UCSD-AML1 (cell line): Measurements from ENCODE around the gene GRPR.
"Not testable (repeated sequence)": the region's sequence is repeated elsewhere in the genome, so short reads cannot be mapped to it uniquely, and the experiment has no call there.

Source experiments
- DNase-seq: peaks from one replicate; lab custom pipeline; 2025; ENCODE audit not compliant: unreplicated experiment; lab: John Stamatoyannopoulos, UW

GRPR gene

GRCh38 chrX:16175329-16176061 is 52.1 kb downstream of the GRPR start:
- DNase-seq, result no peak

DNA sequence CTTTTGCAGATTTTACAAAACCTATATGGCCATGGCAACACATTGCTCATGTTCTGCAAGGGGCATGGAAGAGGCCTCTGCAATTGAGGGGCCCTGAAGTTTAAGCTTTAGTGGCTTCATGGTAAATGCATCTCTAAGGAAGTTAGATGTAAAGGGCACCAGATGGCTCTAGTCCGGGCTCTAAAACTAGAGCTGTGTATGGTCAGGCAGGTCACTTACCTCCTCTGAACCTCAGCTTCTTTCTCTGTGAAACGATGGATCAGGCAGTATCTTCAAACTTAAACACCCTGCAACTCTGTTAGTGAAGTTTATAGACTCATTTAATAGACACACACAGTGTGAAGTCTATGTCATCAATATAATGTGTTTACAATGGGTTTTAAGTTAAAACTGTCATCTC is 53.9 kb downstream of the GRPR start:
- no peak for DNase-seq

DNA sequence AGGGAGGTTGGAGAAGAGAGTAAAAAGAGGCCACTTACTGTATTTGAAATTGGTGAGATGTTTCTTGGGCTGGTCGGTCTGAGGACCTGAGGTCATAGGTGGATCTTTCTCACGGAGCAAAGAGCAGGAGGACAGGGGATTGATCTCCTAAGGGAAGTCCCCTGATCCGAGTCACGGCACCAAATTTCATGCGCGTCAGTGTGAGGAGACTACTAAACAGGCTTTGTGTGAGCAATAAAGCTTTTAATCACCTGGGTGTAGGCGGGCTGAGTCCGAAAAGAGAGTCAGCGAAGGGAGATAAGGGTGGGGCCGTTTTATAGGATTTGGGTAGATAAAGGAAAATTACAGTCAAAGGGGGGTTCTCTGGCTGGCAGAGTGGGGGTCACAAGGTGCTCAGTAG is 60.5 kb downstream of the GRPR start:
- not testable (repeated sequence) for DNase-seq

DNA sequence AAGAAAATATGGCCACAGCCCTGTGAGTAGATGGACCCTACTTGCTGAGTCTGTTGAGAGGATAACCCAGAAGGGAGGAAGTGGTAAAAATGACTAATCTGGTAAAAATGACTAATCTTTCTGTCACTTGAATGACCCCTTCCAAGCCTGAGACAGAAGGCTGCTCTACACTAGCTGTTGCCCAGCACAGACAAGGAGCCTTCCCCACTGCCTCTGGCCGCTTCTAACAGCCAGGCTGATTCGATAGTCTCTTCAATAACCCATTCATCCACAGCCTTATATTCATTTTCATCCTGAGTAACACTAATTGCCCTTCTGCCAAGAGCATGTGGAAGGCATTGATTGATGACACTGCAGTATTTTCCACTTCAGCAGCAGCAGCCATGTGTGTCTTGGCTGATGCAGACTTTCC is 62.4 kb downstream of the GRPR start:
- DNase-seq, result no peak

DNA sequence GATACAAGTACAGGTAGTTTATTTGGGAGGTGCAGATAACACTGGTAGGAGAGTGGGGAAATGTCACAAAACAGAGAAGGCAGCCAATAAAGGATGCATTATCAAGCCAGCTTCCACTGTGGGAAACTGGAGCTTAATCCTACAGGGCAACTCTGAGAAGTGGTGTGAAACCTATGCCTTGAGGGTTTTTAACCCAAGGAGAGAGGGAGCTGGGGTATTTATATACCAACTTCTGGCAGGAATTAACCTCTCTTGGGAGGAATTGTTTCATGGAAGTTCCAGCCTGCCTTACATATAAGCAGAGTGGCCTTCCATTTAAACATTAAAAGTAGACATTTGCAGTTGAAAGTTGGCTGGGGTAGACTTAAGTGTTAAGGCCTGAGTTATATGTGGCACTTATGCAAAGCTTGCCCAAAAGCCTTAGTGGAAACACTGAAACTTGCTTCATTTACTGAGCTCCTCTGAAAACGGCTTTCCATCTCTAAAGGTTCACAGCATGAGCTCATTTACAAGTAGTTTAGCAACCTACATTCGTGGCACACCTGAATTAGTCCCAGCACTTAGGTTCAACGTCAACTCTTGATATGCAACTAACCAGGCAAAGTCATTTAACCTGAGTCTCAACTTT is 63.1 kb downstream of the GRPR start:
- DNase-seq, result no peak

GRCh38 chrX:16187024-16187760 is 63.8 kb downstream of the GRPR start:
- DNase-seq, result no peak

DNA sequence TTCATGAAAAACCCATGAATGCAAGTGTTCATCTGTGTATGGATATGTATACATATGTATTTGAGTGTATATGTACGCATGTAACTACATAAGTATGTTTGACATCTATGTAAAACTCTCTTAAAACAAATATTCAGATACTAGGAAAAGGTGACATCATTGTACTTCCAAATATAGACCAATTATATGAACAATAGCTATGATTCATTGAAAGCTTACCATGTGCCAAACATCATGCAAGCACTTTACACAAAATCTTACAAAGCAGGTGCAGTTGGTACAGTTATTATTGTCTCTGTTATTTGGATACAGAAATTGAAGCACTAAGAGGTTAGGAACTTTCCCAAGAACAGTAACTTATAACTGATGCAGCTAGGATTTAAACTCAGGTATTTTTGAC is 65.3 kb downstream of the GRPR start:
- no peak for DNase-seq

DNA sequence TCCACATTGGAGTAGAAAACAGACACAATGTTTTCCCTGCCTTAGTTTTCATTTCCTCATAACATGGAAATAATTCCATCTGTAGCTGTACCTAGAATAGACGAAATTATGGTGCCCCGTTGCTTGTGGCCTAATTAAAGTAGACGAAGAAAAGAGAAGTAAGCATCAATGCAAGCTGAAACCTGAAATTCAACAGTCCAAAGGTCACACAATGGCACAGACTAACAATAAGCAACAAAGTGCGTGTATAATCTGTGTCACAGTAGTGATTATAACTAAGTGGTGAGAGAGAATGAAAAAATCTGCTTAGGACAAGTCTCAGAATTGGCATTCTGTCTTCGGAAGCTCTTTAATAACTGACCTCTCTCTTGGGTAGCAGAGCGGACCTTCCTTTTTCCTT is 68.2 kb downstream of the GRPR start:
- no peak for DNase-seq

GRCh38 chrX:16196829-16197228 is 73.5 kb downstream of the GRPR start:
- no peak for DNase-seq

GRCh38 chrX:16199343-16199742 is 76.0 kb downstream of the GRPR start:
- no peak for DNase-seq

DNA sequence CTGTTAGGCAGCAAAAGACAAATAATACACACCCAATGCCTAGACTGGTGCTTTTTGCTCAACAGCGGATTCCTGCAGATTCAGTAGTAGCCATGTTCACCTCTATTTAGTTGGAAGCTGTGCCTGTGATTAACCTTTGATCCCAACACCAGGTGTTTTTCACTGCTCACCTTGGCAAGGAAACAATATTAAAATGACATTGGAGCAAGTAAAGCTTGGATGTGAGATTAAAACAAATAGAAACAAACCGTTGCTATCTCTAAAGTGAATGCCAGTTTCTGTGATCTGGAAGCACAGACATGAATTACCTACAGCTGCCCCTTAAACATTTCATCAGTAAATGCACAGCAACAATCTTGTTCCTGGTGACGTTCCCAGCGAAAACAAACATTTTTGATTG is 79.6 kb downstream of the GRPR start:
- no peak for DNase-seq
